ENCODE measurements around the gene ME2. TPM values are rescaled to one million over a fixed set of nuclear protein-coding genes. Genes with fewer than 3 reads are reported as not detected.

Gene ME2
- total and polyA plus RNA-seq, 2 donors (not counting 3 experiments of a cell fraction or from before 2014, with no cell fraction given) = 28.6 to 42.4 TPM

- Histone ChIP-seq H3K4me2 (ENCODE audit: insufficient read depth, low read length) (no peak overlapping the region), H3K36me3 (ENCODE audit: control insufficient read depth in 2 of 2, extremely low read depth in 1 of 2, insufficient read depth in 2 of 2, low read length in 2 of 2) (no peaks in the 10 kb centered on the region), H3K9ac (replicated peaks; ENCODE audit: extremely low read depth, insufficient read depth, low read length) (no peak overlapping the region), H3K27ac (ENCODE audit: insufficient read depth, low read depth, low read length) (no peak overlapping the region), H3K4me3 (replicated peaks in 1 of 3; ENCODE audit: insufficient read depth in 1 of 3, low read depth in 1 of 3, low read length in 3 of 3) (no peak overlapping the region), H3K4me1 (ENCODE audit: control insufficient read depth, extremely low read depth, insufficient read depth, low read length) (no peaks in the 10 kb centered on the region), H3K9me1 (replicated peaks; ENCODE audit: control insufficient read depth, extremely low read depth, insufficient read depth, low read length) (no peaks in the 10 kb centered on the region), H4K20me1 (replicated peaks; ENCODE audit: control insufficient read depth, extremely low read depth, insufficient read depth, low read length) (no peaks in the 10 kb centered on the region), H3K27me3 (ENCODE audit: control insufficient read depth in 2 of 2, insufficient read depth in 2 of 2, low read length in 2 of 2) (no peaks in the 10 kb centered on the region), H3K79me2 (ENCODE audit: control insufficient read depth, insufficient read depth, low read length) (no peaks in the 10 kb centered on the region), H2AFZ (ENCODE audit: low read depth, low read length) (no peak overlapping the region), H3K9me3 (replicated peaks; ENCODE audit: control insufficient read depth, insufficient read depth, low read length) (no peaks in the 10 kb centered on the region)
- ChIA-PET CTCF (no interaction called here), POLR2A (no interaction called here)
- dilution Hi-C loops (cut with MboI; ENCODE audit: extremely low pct_ligation_motif_present, low sequenced_read_pairs) (no loop called here), intact Hi-C loops (cut with micrococcal nuclease) (no loop called here)
- no peak for FAIRE-seq
- TF ChIP-seq FOS (IDR thresholded peaks at IDR 0.05; ENCODE audit: borderline replicate concordance, insufficient read depth, low read length) (no peak), POLR2A (IDR thresholded peaks at IDR 0.05; ENCODE audit: low read depth, low read length) (no peak), MAX (IDR thresholded peaks at IDR 0.05; ENCODE audit: insufficient read depth, insufficient read length) (no peak), CTCF (IDR thresholded peaks at IDR 0.05; ENCODE audit: extremely low read depth in 1 of 2, insufficient read depth in 1 of 2, low read depth in 1 of 2, low read length in 2 of 2) (no peak), MYC (IDR thresholded peaks at IDR 0.05; ENCODE audit: low read depth, low read length) (no peak), JUN (IDR thresholded peaks at IDR 0.05; ENCODE audit: borderline replicate concordance, insufficient read depth, insufficient read length, low read depth) (no peak), EZH2 (IDR thresholded peaks at IDR 0.05; ENCODE audit: borderline replicate concordance, low read depth, low read length, severe bottlenecking) (no peak), POLR2AphosphoS5 (IDR thresholded peaks at IDR 0.05; ENCODE audit: insufficient read depth, low read depth, low read length) (no peak), GATA2 (IDR thresholded peaks at IDR 0.05; ENCODE audit: insufficient read depth, insufficient read length, low read depth, low read length) (no peak)
- BruUV-seq (replicated peaks) = no TSS peak
- no peak for DNase-seq (ENCODE audit: low read depth, low spot score)
Observed at GRCh38 chr18:50933684-50934083, 54.8 kb downstream of the ME2 start.

Data from endothelial cell of umbilical vein (primary cell).